GM10847 (cell line): ENCODE data around the gene PRLR.

Source experiments
- POLR2A ChIP-seq: IDR thresholded peaks from 2 replicates; pipeline ENCODE4 v1.6.1; 2011; ENCODE audit not compliant: insufficient read length; ENCODE audit errors: extremely low read depth

The PRLR gene

GRCh38 chr5:35061211-35061770, 169.0 kb downstream of the PRLR start:
- no peak for TF ChIP-seq POLR2A

- no peak for TF ChIP-seq POLR2A
Measured at GRCh38 chr5:35060236-35060635, 170.1 kb downstream of the PRLR start.

GRCh38 chr5:35059251-35059650, 171.0 kb downstream of the PRLR start:
- TF ChIP-seq POLR2A, result no peak

GRCh38 chr5:35058374-35058788, 171.9 kb downstream of the PRLR start:
- TF ChIP-seq POLR2A, result no peak

- no peak for TF ChIP-seq POLR2A
Measured at GRCh38 chr5:35056686-35057085, 173.6 kb downstream of the PRLR start.

GRCh38 chr5:35052838-35053237, 177.4 kb downstream of the PRLR start:
- no peak for TF ChIP-seq POLR2A

- no peak for TF ChIP-seq POLR2A
Measured at GRCh38 chr5:35050541-35051126, 179.7 kb downstream of the PRLR start.

GRCh38 chr5:35048910-35049309, 181.4 kb downstream of the PRLR start:
- TF ChIP-seq POLR2A, result no peak

GRCh38 chr5:35047785-35048404, 182.4 kb downstream of the PRLR start, which contains the start of gene AGXT2:
Gene AGXT2 (minus strand): TSS chr5:35047949. CDS start chr5:35047892, 57 bp downstream.
- TF ChIP-seq POLR2A, result no peak

- TF ChIP-seq POLR2A, result no peak
Measured at GRCh38 chr5:35046774-35047173, 183.5 kb downstream of the PRLR start.

- TF ChIP-seq POLR2A, result no peak
Measured at GRCh38 chr5:35045280-35045679, 185.0 kb downstream of the PRLR start.

GRCh38 chr5:35044649-35045048, 185.6 kb downstream of the PRLR start:
- no peak for TF ChIP-seq POLR2A

GRCh38 chr5:35042781-35043180, 187.5 kb downstream of the PRLR start:
- TF ChIP-seq POLR2A, result no peak

GRCh38 chr5:35041261-35041660, 189.0 kb downstream of the PRLR start:
- TF ChIP-seq POLR2A, result no peak

GRCh38 chr5:35038891-35039290, 191.4 kb downstream of the PRLR start:
- TF ChIP-seq POLR2A, result no peak

- TF ChIP-seq POLR2A, result no peak
Measured at GRCh38 chr5:35036536-35036935, 193.8 kb downstream of the PRLR start.

- no peak for TF ChIP-seq POLR2A
Measured at GRCh38 chr5:35035271-35035670, 195.0 kb downstream of the PRLR start.
